ENCODE measurements around the gene MAP2K5. TPM values are rescaled to one million over a fixed set of nuclear protein-coding genes. Genes with fewer than 3 reads are reported as not detected.

Gene MAP2K5
- total RNA-seq, 1 donor from 2014 or later = 8.0 TPM

DNA sequence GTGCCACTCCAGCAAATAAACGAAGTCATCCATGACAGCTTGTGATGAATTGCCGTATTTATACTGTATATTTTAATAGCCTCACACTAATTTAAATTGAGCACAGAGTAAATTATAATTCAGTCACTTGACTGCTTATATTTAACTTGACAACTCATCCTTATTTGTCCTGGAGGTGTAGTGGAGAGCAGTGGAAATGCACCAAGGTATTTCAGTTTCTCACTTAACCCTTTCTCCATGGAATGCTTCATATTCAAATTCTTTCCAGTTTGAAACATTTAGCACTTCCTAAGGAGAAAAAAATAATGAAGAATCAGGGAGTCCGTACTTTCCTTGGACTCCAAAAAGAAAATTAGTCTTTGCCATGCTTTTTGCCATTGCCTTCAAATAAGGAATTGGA lies 99.0 kb downstream of the MAP2K5 start:
- DNase-seq (ENCODE audit: low read depth) = no peak
- TF ChIP-seq, protein P1, sequence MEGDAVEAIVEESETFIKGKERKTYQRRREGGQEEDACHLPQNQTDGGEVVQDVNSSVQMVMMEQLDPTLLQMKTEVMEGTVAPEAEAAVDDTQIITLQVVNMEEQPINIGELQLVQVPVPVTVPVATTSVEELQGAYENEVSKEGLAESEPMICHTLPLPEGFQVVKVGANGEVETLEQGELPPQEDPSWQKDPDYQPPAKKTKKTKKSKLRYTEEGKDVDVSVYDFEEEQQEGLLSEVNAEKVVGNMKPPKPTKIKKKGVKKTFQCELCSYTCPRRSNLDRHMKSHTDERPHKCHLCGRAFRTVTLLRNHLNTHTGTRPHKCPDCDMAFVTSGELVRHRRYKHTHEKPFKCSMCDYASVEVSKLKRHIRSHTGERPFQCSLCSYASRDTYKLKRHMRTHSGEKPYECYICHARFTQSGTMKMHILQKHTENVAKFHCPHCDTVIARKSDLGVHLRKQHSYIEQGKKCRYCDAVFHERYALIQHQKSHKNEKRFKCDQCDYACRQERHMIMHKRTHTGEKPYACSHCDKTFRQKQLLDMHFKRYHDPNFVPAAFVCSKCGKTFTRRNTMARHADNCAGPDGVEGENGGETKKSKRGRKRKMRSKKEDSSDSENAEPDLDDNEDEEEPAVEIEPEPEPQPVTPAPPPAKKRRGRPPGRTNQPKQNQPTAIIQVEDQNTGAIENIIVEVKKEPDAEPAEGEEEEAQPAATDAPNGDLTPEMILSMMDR (IDR thresholded peaks at IDR 0.05; ENCODE audit: insufficient read depth, low read length, poor library complexity, severe bottlenecking) = no peak
- Histone ChIP-seq H3K36me3 (ENCODE audit: control insufficient read depth, insufficient read depth, low read length) (no peaks in the 10 kb centered on the region), H3K27me3 (ENCODE audit: control insufficient read depth, insufficient read depth, low read length) (no peaks in the 10 kb centered on the region), H3K4me3 (ENCODE audit: low read depth, low read length) (no peak overlapping the region)

- Histone ChIP-seq H3K27me3 (ENCODE audit: control insufficient read depth, insufficient read depth, low read length) (no peaks in the 10 kb centered on the region), H3K4me3 (ENCODE audit: low read depth, low read length) (no peak overlapping the region), H3K36me3 (ENCODE audit: control insufficient read depth, insufficient read depth, low read length) (no peaks in the 10 kb centered on the region)
- TF ChIP-seq, protein P1 (IDR thresholded peaks at IDR 0.05; ENCODE audit: insufficient read depth, low read length, poor library complexity, severe bottlenecking) = no peak
- DNase-seq (ENCODE audit: low read depth) = no peak
These were observed 104.3 kb downstream of the MAP2K5 start for GRCh38 chr15:67646847-67647246.

DNA sequence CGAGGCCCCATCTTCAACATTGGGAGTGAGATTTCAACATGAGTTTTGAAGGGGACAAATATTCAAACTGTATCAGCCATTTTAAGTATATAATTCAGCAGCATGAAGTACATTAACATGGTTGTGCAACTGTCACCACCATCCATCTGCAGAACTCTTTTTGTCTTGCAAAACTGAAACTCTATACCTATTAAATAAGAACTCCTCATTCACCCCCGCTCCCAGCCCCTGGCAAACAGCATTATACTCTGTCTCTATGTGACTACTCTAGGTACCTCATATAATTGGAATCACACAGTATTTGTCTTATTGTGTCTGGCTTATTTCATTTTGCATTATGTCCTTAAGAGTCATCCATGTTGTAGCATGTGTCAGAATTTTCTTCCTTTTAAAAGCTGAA lies 110.1 kb downstream of the MAP2K5 start:
- H3K4me3 ChIP-seq (ENCODE audit: low read depth, low read length) = no peak overlapping the region
- TF ChIP-seq, protein P1 (IDR thresholded peaks at IDR 0.05; ENCODE audit: insufficient read depth, low read length, poor library complexity, severe bottlenecking) = no peak
- no peak for DNase-seq (ENCODE audit: low read depth)
- H3K27me3 ChIP-seq (ENCODE audit: control insufficient read depth, insufficient read depth, low read length) = no peaks in the 10 kb centered on the region
- H3K36me3 ChIP-seq (ENCODE audit: control insufficient read depth, insufficient read depth, low read length) = no peaks in the 10 kb centered on the region

- TF ChIP-seq, protein P1 (IDR thresholded peaks at IDR 0.05; ENCODE audit: insufficient read depth, low read length, poor library complexity, severe bottlenecking) = no peak
- no peak overlapping the region for H3K4me3 ChIP-seq (ENCODE audit: low read depth, low read length)
- DNase-seq (ENCODE audit: low read depth) = no peak
- no peaks in the 10 kb centered on the region for H3K36me3 ChIP-seq (ENCODE audit: control insufficient read depth, insufficient read depth, low read length)
- H3K27me3 ChIP-seq (ENCODE audit: control insufficient read depth, insufficient read depth, low read length) = no peaks in the 10 kb centered on the region
These were observed 117.9 kb downstream of the MAP2K5 start for GRCh38 chr15:67660446-67660845.

DNA sequence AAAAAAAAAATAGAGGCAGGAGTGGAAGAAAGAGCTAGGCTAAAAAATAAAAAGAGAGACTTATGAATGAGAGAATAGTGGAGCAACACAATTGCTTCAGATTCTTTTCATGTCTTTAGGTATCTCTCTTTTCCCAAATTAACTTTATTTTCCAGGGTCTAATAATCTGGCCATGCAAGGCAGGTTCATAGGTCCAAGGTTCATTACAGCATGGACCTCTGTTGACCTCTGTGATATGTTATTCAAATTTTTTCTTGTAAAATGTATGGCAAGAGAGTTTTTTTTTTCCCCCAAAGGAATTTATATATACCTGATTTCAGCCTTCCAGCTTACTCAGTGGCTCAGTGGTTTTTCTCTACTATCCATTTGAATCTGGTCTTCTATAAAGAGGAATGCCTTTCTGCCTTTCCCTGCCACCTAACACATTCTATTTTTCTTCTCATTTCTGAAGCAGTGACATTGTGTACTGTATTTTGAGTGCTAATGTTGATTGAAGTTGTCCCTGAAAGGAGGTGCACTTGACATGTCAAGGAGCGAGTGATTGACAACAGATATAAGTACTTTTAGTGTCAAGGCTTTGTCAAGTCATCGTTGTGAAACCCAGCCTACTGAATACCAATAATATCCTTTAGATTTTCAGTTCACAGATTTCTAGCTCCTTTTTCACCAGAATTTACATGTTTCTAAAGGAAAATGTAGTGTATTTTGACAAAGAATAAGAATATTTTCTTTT lies 118.5 kb downstream of the MAP2K5 start:
- Histone ChIP-seq H3K4me3 (ENCODE audit: low read depth, low read length) (no peak overlapping the region), H3K36me3 (ENCODE audit: control insufficient read depth, insufficient read depth, low read length) (no peaks in the 10 kb centered on the region), H3K27me3 (ENCODE audit: control insufficient read depth, insufficient read depth, low read length) (no peaks in the 10 kb centered on the region)
- no peak for DNase-seq (ENCODE audit: low read depth)
- TF ChIP-seq, protein P1 (IDR thresholded peaks at IDR 0.05; ENCODE audit: insufficient read depth, low read length, poor library complexity, severe bottlenecking) = no peak

All from kidney epithelial cell (primary cell).